UCSD-AML1 (cell line): ENCODE results near the gene DCTD.
"Not testable (repeated sequence)": the region's sequence is repeated elsewhere in the genome, so short reads cannot be mapped to it uniquely, and the experiment has no call there.

ENCODE experiments used
- DNase-seq: peaks from one replicate; lab custom pipeline; 2025; ENCODE audit not compliant: unreplicated experiment; lab: John Stamatoyannopoulos, UW

The DCTD gene

DNA sequence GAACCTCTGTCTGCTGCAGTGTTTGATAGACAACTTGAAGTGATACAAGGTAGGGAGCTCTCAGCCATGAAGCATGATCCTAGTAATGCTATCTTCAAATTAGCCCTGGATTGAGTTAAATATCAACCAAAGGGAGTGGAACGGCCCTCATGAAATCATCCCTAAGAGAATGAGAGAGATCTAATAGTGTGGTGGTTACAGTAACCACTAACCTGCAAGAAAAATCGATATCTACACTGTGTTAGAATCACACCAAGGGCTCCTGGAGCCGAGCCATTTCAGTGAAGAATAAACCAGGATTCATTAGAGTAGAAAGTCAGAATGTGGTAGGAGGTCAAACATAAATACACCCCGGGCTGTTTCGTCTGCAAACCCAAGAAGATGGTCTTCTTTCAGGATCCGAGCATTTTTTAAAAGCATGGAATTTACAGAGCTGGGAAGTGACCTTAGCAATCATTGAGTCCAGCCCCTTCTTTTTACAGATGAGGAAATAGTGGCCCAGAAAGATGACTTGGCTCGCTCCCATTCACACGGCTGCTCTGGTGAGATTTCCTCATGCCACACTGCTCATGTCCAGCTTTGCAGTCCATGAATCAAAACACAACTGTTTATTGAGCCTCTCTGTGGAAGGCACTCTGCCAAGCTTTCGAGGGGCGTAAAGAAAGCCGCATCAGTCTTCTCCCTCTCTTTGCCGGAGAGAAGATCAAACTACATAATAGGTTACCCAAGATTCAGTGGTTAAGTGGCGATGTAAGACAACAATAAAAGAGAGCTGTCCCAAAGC is 5.5 kb upstream of the DCTD start:
- no peak for DNase-seq

DNA sequence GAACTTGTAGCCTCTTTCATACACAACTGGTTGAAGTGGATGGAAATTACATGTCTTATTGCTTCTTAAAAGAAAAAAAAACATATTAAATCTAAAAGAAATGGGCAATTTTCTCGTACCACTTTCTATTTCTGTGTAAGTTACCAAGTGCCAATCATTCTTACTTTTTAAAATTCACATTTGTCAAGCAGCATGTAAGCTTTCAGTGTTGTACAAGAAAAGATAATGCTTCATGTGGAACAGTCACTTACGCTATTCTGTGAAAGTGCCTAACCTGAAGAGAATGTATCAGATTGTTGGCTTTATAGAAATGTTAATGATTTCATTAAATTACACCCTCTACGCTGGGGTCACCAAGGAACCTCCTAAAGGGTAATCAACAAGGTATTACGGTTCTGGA is 4.4 kb upstream of the DCTD start:
- DNase-seq = no peak

- DNase-seq = no peak
Observed at GRCh38 chr4:182920676-182921075, 3.5 kb upstream of the DCTD start.

GRCh38 chr4:182918791-182919302 is 1.7 kb upstream of the DCTD start:
- DNase-seq = no peak

GRCh38 chr4:182918044-182918607 is 940 bp upstream of the DCTD start:
- no peak for DNase-seq

DNA sequence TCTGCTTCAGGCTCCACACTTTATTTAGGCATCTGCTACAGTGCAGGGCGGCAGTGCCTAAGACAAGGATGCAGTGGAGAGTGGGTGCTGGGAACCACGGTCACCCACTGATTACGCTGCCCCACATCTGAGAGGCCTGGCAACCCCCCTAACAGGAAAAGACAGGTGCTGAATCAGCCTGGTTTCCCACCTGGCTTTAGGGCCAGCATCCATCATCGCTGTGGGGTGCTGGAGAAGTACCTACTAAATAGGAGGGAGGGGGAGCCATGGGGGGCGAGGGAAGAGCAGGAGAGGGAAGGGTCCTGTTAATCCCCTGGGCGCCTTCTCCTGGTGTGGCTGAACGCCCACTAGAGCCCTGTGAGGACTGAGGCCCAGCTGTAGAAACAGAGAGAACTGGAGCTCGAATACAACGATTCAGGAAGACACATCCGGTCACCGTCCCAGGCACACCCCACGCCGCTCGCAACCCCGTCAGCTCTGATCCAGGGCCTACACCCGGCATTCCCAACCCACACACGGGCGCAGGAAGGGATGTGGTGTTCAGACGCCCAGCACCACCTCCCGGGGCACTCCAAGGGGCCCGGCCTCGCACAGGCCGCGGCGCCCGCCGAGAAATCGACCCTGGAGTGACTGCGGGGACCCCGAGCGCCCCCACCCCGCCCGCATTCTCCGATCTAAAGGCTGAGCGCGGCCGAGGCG is 554 bp downstream of the DCTD start:
- peak; percentile 60 for DNase-seq

GRCh38 chr4:182914357-182914756 is 2.8 kb downstream of the DCTD start:
- DNase-seq = no peak

GRCh38 chr4:182913621-182914020 is 3.6 kb downstream of the DCTD start:
- no peak for DNase-seq

DNA sequence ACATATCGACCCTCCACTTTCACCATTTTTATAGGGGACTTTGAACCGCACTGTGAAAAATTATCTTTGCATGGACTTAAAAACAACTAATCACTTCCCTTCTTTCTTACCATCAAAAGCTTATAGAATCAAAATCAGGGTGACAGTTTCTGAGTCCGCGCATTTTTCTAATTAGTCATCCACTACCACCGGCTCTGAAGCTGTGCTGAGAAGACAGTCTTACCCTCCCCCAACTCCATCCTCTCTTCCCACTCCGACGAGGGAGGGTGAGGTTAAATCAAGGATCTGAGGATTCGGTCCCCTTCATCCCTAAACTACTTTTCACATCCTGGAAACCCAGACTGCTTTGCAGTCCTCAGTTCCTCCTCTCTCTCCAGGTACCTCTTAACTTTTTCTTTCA is 4.2 kb downstream of the DCTD start:
- DNase-seq = no peak

DNA sequence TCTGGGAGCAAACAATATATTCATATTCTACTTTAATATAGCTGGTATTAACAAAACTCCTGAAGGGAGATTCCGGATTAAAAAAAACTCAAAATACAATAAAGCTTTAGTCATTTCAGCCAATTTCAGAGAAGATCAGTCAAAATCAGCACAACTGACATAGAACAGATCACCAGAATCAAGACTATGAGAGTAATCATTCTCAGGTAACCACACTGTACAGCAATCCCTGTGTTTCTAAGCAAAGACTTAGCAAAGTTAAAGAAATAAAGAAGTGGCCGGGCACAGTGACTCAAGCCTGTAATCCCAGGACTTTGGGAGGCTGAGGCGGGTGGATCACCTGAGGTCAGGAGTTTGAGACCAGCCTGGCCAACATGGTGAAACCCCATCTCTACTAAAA is 9.1 kb downstream of the DCTD start:
- no peak for DNase-seq

DNA sequence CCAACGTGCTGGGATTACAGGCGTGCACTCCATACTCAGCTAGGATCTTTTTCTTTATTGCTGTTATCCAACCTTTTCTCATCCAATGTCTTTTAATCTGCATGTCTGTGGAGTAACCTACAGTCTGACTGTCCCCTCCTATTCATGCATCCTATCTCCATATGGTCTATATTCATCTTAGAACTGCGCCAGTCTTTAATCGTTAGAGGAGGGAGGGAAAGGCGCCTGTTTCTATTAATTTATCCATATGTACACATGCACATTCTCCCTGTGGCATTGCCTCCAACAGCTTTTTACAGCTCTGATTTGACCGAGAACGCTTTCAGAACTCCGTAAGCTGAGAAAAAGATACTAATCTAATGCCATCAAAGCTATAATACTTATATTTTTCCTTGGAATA is 9.8 kb downstream of the DCTD start:
- DNase-seq = no peak

- DNase-seq = no peak
Observed at GRCh38 chr4:182906786-182907185, 10.4 kb downstream of the DCTD start.

DNA sequence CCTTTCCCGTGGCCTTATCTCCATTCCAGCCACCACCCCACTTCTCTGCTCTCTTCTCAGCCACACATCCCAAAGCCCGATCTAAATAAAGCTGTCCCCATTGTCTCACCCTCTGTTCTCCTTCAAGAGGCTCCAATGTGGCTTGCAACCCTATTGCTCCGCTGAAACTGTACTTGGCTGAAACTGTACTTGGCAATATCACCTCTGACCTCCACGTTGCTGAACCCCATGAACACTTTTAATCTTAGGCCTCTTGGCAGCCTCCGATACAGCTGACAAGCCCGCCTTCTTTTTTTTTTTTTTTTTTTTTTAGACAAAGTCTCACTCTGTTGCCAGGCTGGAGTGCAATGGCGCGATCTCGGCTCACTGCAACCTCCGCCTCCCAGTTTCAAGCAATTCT is 12.1 kb downstream of the DCTD start:
- no peak for DNase-seq

- no peak for DNase-seq
Observed at GRCh38 chr4:182904211-182904761, 12.9 kb downstream of the DCTD start.

DNA sequence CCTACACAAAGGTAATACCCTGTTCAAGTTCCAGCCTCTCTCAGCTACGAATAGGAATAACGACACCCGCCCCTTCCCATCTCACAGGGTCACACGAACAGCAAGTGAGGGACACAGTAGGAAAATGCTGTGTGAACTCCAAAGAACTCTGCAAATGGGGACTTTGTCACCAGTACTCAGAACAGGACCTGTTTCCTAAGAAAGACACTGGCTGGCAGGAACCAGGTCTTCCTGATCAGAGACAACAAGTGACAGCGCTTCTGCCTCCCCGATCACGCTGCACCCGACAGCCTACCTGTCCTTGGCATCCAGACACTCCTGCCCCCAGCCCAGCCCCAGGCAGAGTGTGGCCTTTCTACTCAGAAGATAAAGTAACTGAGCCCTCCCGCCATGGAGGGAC is 14.2 kb downstream of the DCTD start:
- DNase-seq = no peak

GRCh38 chr4:182901337-182901736 is 15.8 kb downstream of the DCTD start:
- DNase-seq = no peak

DNA sequence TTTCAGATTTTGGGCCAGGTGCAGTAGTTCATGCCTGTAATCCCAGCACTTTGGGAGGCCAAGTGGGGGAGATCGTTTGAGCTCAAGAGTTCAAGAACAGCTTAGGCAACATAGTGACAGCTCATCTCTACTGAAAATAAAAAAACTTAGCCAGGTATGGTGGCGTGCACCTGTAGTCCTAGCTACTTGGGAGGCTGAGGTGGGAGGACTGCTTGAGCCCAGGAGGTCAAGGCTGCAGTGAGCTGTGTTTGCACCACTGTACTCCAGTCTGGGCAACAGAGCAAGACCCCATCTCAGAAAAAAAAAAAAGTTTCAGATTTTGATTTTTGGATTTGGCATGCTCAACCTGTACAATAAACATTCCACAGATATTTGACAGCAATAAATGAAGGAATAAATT is 17.2 kb downstream of the DCTD start:
- not testable (repeated sequence) for DNase-seq

DNA sequence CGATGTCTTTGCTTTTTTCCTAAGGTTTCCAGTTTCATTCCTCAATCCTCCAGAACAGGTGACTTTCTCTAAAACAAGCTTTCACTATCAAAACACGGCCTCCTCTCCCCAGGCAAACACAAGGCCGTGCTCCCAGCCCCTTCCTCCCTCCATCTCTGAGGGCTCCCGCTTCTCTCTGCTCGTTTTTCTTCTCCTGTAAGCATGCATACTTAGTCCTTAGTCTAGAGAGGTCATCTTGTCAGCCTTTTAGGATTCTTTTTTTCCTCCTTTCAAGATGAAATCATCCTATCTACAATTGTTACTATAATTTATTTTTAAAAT is 18.7 kb downstream of the DCTD start:
- DNase-seq = no peak

GRCh38 chr4:182897601-182898478 is 19.3 kb downstream of the DCTD start:
- DNase-seq = no peak

DNA sequence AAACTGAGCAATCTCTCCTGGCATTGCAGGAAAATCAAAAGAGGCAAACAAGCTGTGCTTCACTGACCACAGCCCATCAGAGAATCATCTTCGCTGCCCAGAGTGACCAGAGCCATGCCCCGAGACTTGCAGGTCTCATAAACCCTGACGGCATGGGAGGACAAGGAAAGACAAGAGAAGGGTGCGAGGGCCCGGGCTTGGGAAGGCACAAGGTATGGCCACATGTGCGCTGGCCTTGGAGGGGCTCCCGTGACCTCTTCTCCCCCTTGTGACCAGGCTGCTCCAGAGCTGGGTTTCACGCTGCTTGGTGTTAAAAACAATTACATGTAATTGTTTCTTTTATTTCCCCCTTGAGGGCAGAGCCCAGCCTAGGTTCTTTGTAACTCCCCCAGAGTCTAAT is 20.8 kb downstream of the DCTD start:
- no peak for DNase-seq

- no peak for DNase-seq
Observed at GRCh38 chr4:182895791-182896292, 21.3 kb downstream of the DCTD start.
